Memory B cell (primary cell): ENCODE results near the gene SLC38A10.

Experiments
- ATAC-seq: fragments of 150-1000 bp; cut with Tn5 transposase; 2 replicates; pipeline ENCODE4 v1.10.0; 2021; ENCODE audit warnings: low read depth, mild to moderate bottlenecking, moderate library complexity
- DNase-seq, 2 donors: peaks; one replicate each; pipeline ENCODE4 v3.0.0; 2022; ENCODE audit warnings: low spot score in 2 of 2
- H3K27ac Mint-ChIP-seq: one replicate; pipeline ENCODE4 v1.8.0; 2022; ENCODE audit warnings: mild to moderate bottlenecking, moderate library complexity, mixed read lengths
- H3K27me3 Mint-ChIP-seq: one replicate; pipeline ENCODE4 v1.8.0; 2022; ENCODE audit warnings: mixed read lengths
- H3K36me3 Mint-ChIP-seq: one replicate; pipeline ENCODE4 v1.8.0; 2022; ENCODE audit warnings: mild to moderate bottlenecking, mixed read lengths
- H3K4me1 Mint-ChIP-seq: one replicate; pipeline ENCODE4 v1.8.0; 2022; ENCODE audit warnings: mixed read lengths
- H3K4me3 Mint-ChIP-seq: one replicate; pipeline ENCODE4 v1.8.0; 2022; ENCODE audit warnings: mild to moderate bottlenecking, moderate library complexity, mixed read lengths
- H3K9me3 Mint-ChIP-seq: one replicate; pipeline ENCODE4 v1.8.0; 2022; ENCODE audit warnings: mixed read lengths

The SLC38A10 gene

DNA sequence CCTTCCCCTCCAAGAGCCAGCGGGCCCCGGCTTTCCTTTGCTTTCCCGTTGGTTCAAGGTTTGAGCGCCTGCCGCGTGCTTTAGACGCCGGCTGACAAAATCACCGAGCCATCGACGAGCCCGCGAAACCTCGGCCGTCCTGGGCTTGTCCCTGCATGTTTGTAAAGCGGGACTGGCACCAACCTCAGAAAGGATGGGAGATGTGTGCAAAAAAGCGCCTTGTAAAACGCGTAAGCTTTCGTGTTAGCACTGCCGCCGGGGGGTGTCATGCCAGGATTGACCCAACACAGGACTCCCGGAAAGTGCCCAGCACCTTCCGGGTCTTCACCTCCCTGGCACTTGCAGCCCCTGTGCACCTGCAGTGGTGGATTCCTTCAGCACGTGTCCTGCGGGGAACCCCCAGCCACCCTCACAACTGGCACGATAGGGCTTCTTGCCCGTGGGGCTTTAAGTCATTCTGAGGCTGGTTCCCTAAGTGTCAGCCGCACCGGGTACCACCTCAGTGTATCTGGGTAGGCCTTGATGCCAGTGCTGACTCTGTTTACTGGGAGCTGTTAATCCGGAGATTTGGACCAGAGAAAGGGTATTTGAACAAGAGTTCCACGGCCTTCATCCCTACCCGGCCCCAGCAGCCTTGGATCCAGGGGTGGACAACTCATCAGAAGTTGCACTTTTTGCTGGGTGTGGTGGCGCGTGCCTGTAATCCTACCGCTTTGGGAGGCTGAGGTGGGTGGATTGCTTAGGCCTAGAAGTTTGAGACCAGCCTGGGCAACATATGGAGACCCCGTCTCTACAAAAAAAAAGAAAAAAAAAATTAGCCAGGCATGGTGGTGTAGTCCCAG is 55.2 kb downstream of the SLC38A10 start:
- peak overlapping the region; percentile 89 for H3K4me3 Mint-ChIP-seq
- H3K4me1 Mint-ChIP-seq: peaks cover 29% of the 10 kb centered on the region
- ATAC-seq (peak; percentile 14), DNase-seq (peak in 1 of 2 donors; percentile 39)
- peak overlapping the region; percentile 89 for H3K27ac Mint-ChIP-seq
- peaks cover 5% of the 10 kb centered on the region for H3K36me3 Mint-ChIP-seq
- no peaks in the 10 kb centered on the region for H3K27me3 Mint-ChIP-seq
- H3K9me3 Mint-ChIP-seq: no peaks in the 10 kb centered on the region

DNA sequence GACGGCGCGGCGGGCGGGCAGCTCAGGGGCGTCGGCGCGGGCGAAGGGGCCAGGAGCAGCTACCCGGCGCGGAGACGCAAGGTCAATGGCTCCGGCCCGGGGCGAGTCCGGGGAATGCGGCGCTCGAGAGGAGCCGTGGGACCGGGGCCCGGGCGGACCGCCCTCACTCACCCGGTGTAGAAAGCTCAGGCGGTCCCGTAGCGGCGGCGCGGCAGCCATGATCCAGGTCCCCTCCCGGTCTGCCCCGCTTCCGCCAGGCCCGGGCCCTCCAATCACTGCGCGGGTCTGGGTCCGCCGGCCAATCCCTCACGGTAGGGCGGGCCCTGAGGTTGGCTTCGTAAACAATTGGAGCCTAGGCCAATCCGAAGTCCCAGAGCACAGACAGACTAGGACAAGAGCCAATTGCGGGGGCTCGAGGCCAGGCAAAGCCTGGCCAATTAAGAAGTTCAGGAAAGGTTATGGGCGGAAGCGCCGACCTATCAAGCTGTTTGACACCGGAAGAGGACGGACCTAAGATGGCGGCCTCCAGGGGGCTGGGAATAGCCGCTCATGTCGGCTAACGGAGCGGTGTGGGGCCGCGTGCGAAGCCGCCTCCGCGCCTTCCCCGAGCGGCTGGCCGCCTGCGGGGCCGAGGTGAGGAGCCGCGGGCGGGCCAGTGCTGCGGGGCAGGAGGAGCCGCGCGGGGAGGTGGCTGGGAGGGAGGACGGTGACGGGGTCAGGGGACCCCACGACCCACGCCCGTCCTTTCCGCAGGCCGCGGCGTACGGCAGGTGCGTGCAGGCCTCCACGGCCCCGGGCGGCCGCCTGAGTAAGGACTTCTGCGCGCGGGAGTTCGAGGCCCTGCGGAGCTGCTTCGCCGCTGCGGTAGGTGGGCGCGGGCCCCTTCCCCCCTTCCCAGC is 56.0 kb downstream of the SLC38A10 start, which contains the start of the genes NDUFAF8 and TEPSIN:
Gene NDUFAF8 (plus strand): TSS at position 504 of the 899 bp plus-strand sequence. CDS start 46 bp downstream, at position 550.
Gene TEPSIN (minus strand): TSS at position 241 of the 899 bp plus-strand sequence. CDS start 22 bp downstream, at position 219.
- peaks cover 29% of the 10 kb centered on the region for H3K4me1 Mint-ChIP-seq
- DNase-seq (peak; percentile 84 to 93), ATAC-seq (peak; percentile 91)
- H3K27me3 Mint-ChIP-seq: no peaks in the 10 kb centered on the region
- H3K36me3 Mint-ChIP-seq: peaks cover 9% of the 10 kb centered on the region
- H3K4me3 Mint-ChIP-seq: peak within 1 kb of the TSS; percentile 89
- peak within 1 kb of the TSS; percentile 89 for H3K27ac Mint-ChIP-seq
- no peaks in the 10 kb centered on the region for H3K9me3 Mint-ChIP-seq

DNA sequence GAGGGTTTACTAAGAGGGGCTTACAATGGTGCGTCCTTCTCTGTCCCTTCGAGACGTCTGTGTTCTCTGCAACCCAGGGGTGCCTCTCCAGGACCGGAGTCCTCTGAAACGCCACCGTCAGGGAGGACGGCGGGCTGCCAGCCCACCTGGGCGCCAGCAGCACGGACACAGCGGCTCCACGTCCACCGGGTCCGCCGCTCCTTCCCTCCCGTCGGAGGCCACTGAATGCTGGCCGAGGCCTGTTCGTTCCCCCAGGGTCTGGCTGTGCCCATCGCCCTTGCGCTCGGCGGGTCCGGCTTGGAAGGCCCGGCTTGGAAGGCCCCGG is 56.7 kb downstream of the SLC38A10 start:
- DNase-seq (no peak), ATAC-seq (no peak)
- H3K36me3 Mint-ChIP-seq: peaks cover 9% of the 10 kb centered on the region
- peak overlapping the region; percentile 88 for H3K4me3 Mint-ChIP-seq
- no peaks in the 10 kb centered on the region for H3K9me3 Mint-ChIP-seq
- no peaks in the 10 kb centered on the region for H3K27me3 Mint-ChIP-seq
- peaks cover 29% of the 10 kb centered on the region for H3K4me1 Mint-ChIP-seq
- H3K27ac Mint-ChIP-seq: peak overlapping the region; percentile 89

DNA sequence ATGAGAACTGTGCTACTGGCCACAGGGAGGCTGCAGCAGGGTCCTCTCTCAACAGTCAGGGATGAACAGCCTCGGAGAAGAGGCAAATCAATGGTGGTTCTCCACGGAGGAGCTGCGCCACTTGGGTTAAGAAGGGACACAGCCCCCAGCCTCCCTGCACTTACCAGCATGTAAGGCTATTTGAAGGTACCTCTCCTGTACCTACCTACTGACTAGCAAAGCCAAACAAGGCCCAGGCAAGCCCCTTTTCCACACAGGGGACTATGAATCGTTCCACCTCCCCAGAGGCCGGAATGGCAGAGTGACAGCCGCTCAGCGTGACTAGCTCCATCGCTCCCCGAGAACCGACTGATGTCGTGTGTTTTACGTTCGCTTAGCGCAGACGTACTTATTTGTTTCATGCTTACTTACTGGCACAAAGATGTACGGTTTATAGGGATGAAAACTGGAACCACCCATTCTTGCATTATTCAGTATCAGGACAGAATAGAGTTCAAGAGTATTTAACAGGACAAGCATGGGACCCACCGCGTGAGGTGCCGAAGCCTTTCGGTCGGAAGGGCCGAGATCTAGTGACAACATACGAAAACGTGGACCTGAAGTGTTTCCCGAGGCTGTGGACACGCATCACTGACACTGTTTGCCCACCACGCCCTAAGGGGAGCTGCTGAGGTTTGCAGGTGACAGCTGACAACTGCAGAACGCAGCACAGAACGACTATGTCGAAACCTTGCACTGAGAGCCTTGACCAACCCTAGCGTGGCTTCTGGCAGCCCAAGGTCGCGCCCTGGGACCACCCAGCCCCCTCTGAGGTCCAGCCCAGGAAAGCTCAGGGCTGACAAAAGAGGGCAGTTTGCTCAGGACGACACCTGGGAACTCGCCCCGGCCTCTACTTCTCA is 57.3 kb downstream of the SLC38A10 start:
- DNase-seq (no peak), ATAC-seq (no peak)
- Mint-ChIP-seq H3K27me3 (no peaks in the 10 kb centered on the region), H3K9me3 (no peaks in the 10 kb centered on the region), H3K4me3 (peak overlapping the region; percentile 88), H3K27ac (no peak overlapping the region), H3K36me3 (peaks cover 9% of the 10 kb centered on the region), H3K4me1 (peaks cover 29% of the 10 kb centered on the region)

- DNase-seq (no peak), ATAC-seq (no peak)
- Mint-ChIP-seq H3K4me1 (peaks cover 25% of the 10 kb centered on the region), H3K27me3 (no peaks in the 10 kb centered on the region), H3K27ac (no peak overlapping the region), H3K36me3 (peaks cover 9% of the 10 kb centered on the region), H3K4me3 (no peak overlapping the region), H3K9me3 (no peaks in the 10 kb centered on the region)
These were observed 58.3 kb downstream of the SLC38A10 start for GRCh38 chr17:81236784-81237183.

GRCh38 chr17:81235822-81236740 is 59.0 kb downstream of the SLC38A10 start:
- H3K4me3 Mint-ChIP-seq: peak overlapping the region; percentile 50
- H3K4me1 Mint-ChIP-seq: peaks cover 27% of the 10 kb centered on the region
- no peak overlapping the region for H3K27ac Mint-ChIP-seq
- DNase-seq (no peak), ATAC-seq (no peak)
- H3K27me3 Mint-ChIP-seq: no peaks in the 10 kb centered on the region
- peaks cover 10% of the 10 kb centered on the region for H3K36me3 Mint-ChIP-seq
- no peaks in the 10 kb centered on the region for H3K9me3 Mint-ChIP-seq

GRCh38 chr17:81234940-81235821 is 59.9 kb downstream of the SLC38A10 start:
- peaks cover 28% of the 10 kb centered on the region for H3K4me1 Mint-ChIP-seq
- no peaks in the 10 kb centered on the region for H3K27me3 Mint-ChIP-seq
- peak overlapping the region; percentile 25 for H3K4me3 Mint-ChIP-seq
- ATAC-seq: no peak
- DNase-seq: no peak
- H3K36me3 Mint-ChIP-seq: peaks cover 15% of the 10 kb centered on the region
- no peak overlapping the region for H3K27ac Mint-ChIP-seq
- no peaks in the 10 kb centered on the region for H3K9me3 Mint-ChIP-seq

GRCh38 chr17:81234506-81234855 is 60.6 kb downstream of the SLC38A10 start:
- H3K36me3 Mint-ChIP-seq: peaks cover 22% of the 10 kb centered on the region
- no peaks in the 10 kb centered on the region for H3K9me3 Mint-ChIP-seq
- peaks cover 31% of the 10 kb centered on the region for H3K4me1 Mint-ChIP-seq
- no peak overlapping the region for H3K27ac Mint-ChIP-seq
- DNase-seq (no peak), ATAC-seq (no peak)
- no peaks in the 10 kb centered on the region for H3K27me3 Mint-ChIP-seq
- H3K4me3 Mint-ChIP-seq: no peak overlapping the region

DNA sequence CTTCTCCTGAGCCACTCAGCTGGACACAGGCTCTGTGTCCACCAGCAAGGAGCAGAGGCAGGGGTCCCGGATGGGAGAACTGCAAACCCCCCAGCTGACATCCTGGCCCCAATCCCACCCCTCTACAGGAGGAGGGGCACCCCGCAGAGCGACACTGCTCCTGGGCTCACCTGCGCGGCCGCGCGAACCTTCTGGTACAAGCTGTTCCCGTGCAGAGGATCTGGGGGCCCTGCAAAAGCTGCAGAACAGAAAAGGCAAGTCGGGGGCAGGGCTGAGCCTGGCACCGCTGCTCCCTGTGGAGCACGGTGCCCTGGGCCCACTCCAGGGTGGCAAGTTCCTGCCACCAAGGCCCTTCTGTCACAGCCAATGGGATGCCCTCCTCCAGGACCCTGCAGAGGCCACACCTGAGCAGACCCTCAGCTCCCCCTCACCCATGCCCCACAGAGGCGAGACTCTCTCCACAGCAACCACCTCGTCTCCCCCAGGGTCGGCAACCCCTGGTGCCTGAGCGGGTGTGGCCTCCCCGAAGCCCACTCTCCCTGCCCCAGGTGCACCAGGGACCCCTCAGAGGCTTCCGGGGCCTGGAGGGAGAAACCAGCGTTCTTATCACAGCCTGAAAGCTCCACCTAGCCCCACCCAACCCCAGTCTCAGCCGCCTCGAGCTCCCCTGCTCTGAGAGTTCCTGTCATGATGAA is 61.1 kb downstream of the SLC38A10 start:
- peaks cover 22% of the 10 kb centered on the region for H3K36me3 Mint-ChIP-seq
- peaks cover 31% of the 10 kb centered on the region for H3K4me1 Mint-ChIP-seq
- no peak overlapping the region for H3K4me3 Mint-ChIP-seq
- DNase-seq: no peak
- no peak overlapping the region for H3K27ac Mint-ChIP-seq
- H3K9me3 Mint-ChIP-seq: no peaks in the 10 kb centered on the region
- no peak for ATAC-seq
- no peaks in the 10 kb centered on the region for H3K27me3 Mint-ChIP-seq

DNA sequence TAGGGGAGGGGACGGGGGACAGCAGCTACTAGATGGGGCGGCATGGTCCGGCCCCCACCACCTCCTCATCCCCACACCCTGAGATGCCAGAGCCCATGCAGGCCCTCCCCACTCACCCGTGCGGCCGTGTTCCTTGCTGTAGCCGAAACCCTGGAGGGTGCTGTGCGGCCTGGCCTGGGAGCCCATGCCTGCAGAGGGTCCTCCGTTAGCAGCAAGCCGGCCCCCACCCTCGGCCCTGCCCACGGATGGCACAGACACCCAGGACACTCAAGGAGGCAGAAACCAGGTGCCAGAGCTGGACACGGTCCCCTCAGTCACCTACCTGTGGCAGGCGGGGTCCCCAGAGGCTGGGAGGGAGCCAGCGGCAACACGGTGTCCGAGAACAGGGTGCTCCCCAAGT is 61.8 kb downstream of the SLC38A10 start:
- no peak overlapping the region for H3K4me3 Mint-ChIP-seq
- H3K4me1 Mint-ChIP-seq: peaks cover 34% of the 10 kb centered on the region
- H3K9me3 Mint-ChIP-seq: no peaks in the 10 kb centered on the region
- no peak for DNase-seq
- no peak overlapping the region for H3K27ac Mint-ChIP-seq
- no peaks in the 10 kb centered on the region for H3K27me3 Mint-ChIP-seq
- no peak for ATAC-seq
- H3K36me3 Mint-ChIP-seq: peaks cover 22% of the 10 kb centered on the region

DNA sequence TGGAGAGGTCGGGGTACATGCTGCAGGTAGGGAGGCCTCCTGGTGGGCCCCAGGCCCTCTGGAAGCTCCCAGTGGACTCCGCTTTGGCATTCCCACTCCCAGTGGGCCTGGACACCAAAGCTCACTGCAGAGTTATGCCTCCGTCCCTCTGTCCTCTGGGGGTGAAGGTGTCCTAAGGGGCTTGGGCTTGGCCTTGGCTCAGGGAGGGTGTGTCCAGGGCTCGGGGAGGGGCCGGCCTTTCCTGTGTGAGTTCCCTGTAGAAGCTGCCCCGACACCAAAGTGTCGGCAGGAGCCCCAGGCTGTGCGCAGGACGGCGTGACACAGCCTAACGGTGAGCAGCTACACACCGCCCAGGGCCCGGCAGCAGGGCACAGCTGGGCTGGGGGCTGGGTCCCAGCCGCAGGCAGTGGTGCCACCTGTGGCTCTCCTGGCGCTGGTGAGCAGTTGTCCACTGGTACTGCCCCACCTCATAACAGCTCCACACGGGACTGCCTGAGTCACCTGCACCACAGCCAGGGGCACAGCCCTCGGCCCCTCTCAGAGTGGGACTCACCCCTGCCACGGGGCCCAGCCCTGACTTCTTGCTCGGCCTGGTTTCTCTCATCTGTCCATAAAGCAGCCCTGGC is 62.4 kb downstream of the SLC38A10 start:
- peaks cover under 1% of the 10 kb centered on the region for H3K9me3 Mint-ChIP-seq
- H3K4me1 Mint-ChIP-seq: peaks cover 36% of the 10 kb centered on the region
- no peaks in the 10 kb centered on the region for H3K27me3 Mint-ChIP-seq
- H3K4me3 Mint-ChIP-seq: no peak overlapping the region
- peaks cover 22% of the 10 kb centered on the region for H3K36me3 Mint-ChIP-seq
- no peak overlapping the region for H3K27ac Mint-ChIP-seq
- ATAC-seq: no peak
- no peak for DNase-seq
